Smooth muscle cell (in vitro differentiated cells): Measurements from ENCODE around the gene CELSR1. TPM values are rescaled to one million over a fixed set of nuclear protein-coding genes. Genes with fewer than 3 reads are reported as not detected.

ENCODE experiments used
- DNase-seq: peaks from one replicate; lab custom pipeline; 2025; ENCODE audit not compliant: unreplicated experiment; lab: John Stamatoyannopoulos, UW
- H2AFZ ChIP-seq: fragments of 200-600 bp; sonication (generic); 2 replicates; pipeline ENCODE4 v1.6.0; 2016; ENCODE audit warnings: antibody characterized with exemption, low read depth, mild to moderate bottlenecking
- H3F3A ChIP-seq: fragments of 200-600 bp; sonication (generic); 2 replicates; pipeline ENCODE4 v1.6.0; 2017; ENCODE audit warnings: antibody characterized with exemption, low read depth
- H3K27ac ChIP-seq: fragments of 200-600 bp; sonication (generic); 2 replicates; pipeline ENCODE4 v1.5.1; 2016; ENCODE audit warnings: low read depth, mild to moderate bottlenecking
- H3K27me3 ChIP-seq: fragments of 200-600 bp; sonication (generic); 2 replicates; pipeline ENCODE4 v1.6.1; 2016; ENCODE audit warnings: low read depth, mild to moderate bottlenecking
- H3K36me3 ChIP-seq: fragments of 200-600 bp; sonication (generic); 2 replicates; pipeline ENCODE4 v1.5.1; 2016; ENCODE audit warnings: low read depth
- H3K4me1 ChIP-seq: fragments of 200-600 bp; sonication (generic); 2 replicates; pipeline ENCODE4 v1.5.1; 2016; ENCODE audit warnings: low read depth
- H3K4me2 ChIP-seq: fragments of 200-600 bp; sonication (generic); 2 replicates; pipeline ENCODE4 v1.6.0; 2016; ENCODE audit warnings: mild to moderate bottlenecking
- H3K4me3 ChIP-seq: fragments of 200-600 bp; sonication (generic); 2 replicates; pipeline ENCODE4 v1.5.1; 2016; ENCODE audit warnings: mild to moderate bottlenecking
- H3K79me2 ChIP-seq: fragments of 200-600 bp; sonication (generic); 2 replicates; pipeline ENCODE4 v1.6.0; 2016; ENCODE audit warnings: low read depth, mild to moderate bottlenecking
- H3K9ac ChIP-seq: fragments of 200-600 bp; sonication (generic); 2 replicates; pipeline ENCODE4 v1.6.0; 2016; ENCODE audit warnings: low read depth
- H3K9me3 ChIP-seq: fragments of 200-600 bp; sonication (generic); replicated peaks from 2 replicates; pipeline ENCODE4 v1.5.1; 2016; ENCODE audit warnings: low read depth
- H4K20me1 ChIP-seq: fragments of 200-600 bp; sonication (generic); 2 replicates; pipeline ENCODE4 v1.6.0; 2016; ENCODE audit warnings: low read depth
- WGBS: methylation state at CpG from one replicate; pipeline ENCODE4 v1.1.7; 2016; ENCODE audit warnings: low lambda C conversion rate; 5-methylcytosine and 5-hydroxymethylcytosine counted together
- polyA plus RNA-seq: library from polyadenylated mRNA; unstranded; fragments of >200 nt; fragmentation: Nextera tagmentation; extraction: Ambion mirVana; gene quantifications from 2 replicates; pipeline ENCODE4 v1.2.1, GENCODE V29; 2016
- total RNA-seq: library from RNA; depleted of rRNA; stranded (reverse); fragments of >200 nt; gene quantifications from 2 replicates; pipeline ENCODE4 v1.2.3, GENCODE V29; 2014
- TF ChIP-seq, protein P1 (sequence below): fragments of 200-600 bp; sonication (generic); IDR thresholded peaks from 2 replicates; pipeline ENCODE4 v1.5.1; 2017; ENCODE audit warnings: borderline replicate concordance, mild to moderate bottlenecking, antibody characterized with exemption; ENCODE audit not compliant: insufficient read depth, poor library complexity, severe bottlenecking

Gene CELSR1
- total and polyA plus RNA-seq, 2 experiments from 2014 or later, result 3.6 to 15.2 TPM

DNA sequence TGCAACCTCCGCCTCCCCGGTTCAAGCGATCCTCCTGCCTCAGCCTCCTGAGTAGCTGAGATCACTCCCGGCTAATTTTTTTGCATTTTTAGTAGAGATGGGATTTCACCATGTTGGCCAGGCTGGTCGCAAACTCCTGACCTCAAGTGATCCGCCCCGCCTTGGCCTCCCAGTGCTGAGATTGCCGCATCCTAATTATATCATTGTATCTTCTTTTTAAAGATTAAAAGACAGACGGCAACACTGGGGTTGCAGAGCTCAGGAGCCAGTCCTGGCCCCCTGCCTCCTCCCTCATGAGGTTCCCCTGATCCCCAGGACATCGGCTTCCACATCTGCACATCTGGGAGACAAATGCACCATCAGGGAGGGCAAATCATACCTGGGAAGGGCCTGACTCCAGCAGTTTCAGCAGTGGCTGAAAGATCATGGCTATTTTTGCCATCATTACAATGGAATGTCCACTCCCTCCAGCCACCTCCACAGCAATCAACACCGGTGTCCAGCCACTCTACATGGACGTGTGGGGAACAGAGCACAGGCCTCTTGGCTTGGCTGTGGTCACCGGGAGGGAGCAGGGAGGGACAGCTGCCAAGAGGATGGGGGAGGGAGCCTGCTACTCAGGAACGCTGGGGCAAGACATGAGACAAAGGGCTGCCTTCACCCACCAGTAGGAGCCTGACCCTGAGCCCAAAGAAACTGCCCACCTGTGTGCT lies 9.2 kb upstream of the CELSR1 start:
- Histone ChIP-seq H3K27ac (peak overlapping the region; percentile 92), H3K4me3 (no peak overlapping the region), H2AFZ (no peak overlapping the region), H4K20me1 (peaks cover 4% of the 10 kb centered on the region), H3K4me1 (peaks cover 14% of the 10 kb centered on the region), H3K4me2 (peak overlapping the region; percentile 66), H3K9ac (no peak overlapping the region), H3F3A (peaks cover 27% of the 10 kb centered on the region), H3K36me3 (no peaks in the 10 kb centered on the region), H3K27me3 (no peaks in the 10 kb centered on the region), H3K79me2 (no peaks in the 10 kb centered on the region), H3K9me3 (no peaks in the 10 kb centered on the region)
- 67% methylated on average over 14 of the region's 14 CpGs for WGBS
- no peak for DNase-seq
- TF ChIP-seq, protein P1, sequence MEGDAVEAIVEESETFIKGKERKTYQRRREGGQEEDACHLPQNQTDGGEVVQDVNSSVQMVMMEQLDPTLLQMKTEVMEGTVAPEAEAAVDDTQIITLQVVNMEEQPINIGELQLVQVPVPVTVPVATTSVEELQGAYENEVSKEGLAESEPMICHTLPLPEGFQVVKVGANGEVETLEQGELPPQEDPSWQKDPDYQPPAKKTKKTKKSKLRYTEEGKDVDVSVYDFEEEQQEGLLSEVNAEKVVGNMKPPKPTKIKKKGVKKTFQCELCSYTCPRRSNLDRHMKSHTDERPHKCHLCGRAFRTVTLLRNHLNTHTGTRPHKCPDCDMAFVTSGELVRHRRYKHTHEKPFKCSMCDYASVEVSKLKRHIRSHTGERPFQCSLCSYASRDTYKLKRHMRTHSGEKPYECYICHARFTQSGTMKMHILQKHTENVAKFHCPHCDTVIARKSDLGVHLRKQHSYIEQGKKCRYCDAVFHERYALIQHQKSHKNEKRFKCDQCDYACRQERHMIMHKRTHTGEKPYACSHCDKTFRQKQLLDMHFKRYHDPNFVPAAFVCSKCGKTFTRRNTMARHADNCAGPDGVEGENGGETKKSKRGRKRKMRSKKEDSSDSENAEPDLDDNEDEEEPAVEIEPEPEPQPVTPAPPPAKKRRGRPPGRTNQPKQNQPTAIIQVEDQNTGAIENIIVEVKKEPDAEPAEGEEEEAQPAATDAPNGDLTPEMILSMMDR, result no peak

DNA sequence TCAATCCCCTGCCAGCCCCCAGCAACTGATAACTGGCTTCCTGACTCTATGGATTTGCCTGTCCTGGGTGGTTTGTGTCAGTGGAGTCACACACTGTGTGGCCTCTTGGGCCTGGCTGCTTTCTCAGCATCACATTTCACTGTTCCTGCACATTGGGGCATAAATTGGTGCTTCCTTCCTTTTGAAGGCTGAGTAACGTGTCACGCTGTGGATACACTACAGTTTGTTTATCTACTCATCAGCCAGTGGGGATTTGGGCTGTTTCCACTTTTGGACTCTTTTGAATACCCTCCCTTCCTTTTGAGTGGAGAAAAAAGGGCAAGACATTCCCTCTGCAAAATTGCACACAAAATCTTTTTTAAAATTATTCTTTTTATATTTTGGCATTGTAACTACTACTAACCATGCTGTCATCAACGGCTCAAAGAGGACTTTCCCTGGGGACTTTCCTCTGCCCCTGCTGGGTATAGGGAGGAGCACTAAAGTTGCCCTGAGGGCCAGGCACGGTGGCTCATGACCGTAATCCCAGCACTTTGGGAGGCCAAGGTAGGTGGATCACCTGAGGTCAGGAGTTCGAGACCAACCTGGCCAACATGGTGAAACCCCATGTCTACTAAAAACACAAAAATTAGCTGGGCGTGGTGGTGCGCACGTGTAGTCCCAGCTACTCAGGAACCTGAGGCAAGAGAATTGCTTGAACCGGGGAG lies 7.8 kb upstream of the CELSR1 start:
- no peak overlapping the region for H3K4me3 ChIP-seq
- no peaks in the 10 kb centered on the region for H3K9me3 ChIP-seq
- H3K36me3 ChIP-seq, result no peaks in the 10 kb centered on the region
- 65% methylated on average over 10 of the region's 10 CpGs for WGBS
- H3K4me2 ChIP-seq, result no peak overlapping the region
- TF ChIP-seq, protein P1, result no peak
- peaks cover 27% of the 10 kb centered on the region for H3F3A ChIP-seq
- no peak overlapping the region for H3K27ac ChIP-seq
- no peak for DNase-seq
- H3K27me3 ChIP-seq, result no peaks in the 10 kb centered on the region
- peaks cover 4% of the 10 kb centered on the region for H4K20me1 ChIP-seq
- H3K4me1 ChIP-seq, result peaks cover 14% of the 10 kb centered on the region
- no peaks in the 10 kb centered on the region for H3K79me2 ChIP-seq
- no peak overlapping the region for H2AFZ ChIP-seq
- H3K9ac ChIP-seq, result no peak overlapping the region

DNA sequence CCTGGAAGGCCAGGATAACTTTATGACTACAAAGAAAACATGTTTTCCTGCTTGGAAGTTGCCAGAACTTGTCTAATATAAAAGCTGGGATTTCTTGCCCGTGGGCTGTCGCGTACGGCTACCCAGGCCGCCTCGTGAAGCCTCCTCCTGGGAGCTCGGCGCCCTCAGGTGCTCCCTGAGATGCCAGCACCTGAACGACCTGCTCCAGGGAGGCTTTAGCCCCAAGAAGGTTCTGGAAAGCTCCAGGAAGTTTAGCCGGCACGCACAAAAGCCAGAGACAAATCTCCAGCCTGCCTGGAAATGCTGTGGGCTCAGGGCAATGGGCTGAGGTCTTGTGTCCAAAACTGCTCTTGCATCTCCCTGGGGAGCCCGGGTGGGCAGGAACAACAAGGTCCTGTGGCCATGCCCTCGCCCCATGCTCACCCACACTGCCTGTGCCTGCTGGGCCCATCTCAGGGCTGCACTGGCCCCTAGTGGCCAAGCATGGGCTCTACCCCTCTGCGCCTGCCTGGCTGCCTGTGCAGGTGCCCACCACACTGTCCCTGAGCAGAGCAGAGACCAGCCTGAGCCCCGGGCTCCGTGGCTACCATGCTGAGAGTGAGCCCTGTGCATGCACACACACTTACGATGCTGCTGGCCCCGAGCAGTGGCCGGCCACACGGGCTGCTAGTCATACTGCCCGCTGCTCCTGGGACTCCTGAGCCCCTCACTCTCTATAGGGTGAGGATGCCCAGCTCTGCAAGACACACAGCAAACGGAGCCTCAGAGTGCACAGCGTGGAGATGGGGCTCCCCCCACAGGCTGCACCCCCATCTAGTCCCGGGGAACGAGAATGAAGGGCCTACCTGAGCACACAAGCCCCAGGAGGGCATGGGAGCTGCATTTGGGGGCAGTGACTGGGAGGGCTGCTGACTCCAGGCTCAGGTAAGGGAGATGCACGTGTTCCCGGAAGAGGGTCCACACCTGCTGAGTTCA lies 4.9 kb upstream of the CELSR1 start:
- 45% methylated on average over 27 of the region's 27 CpGs for WGBS
- H3K9ac ChIP-seq, result no peak overlapping the region
- no peak overlapping the region for H2AFZ ChIP-seq
- H3K4me2 ChIP-seq, result no peak overlapping the region
- H3K4me3 ChIP-seq, result no peak overlapping the region
- H3F3A ChIP-seq, result peaks cover 16% of the 10 kb centered on the region
- peaks cover 4% of the 10 kb centered on the region for H3K27me3 ChIP-seq
- peak; percentile 29 for DNase-seq
- H3K9me3 ChIP-seq, result no peaks in the 10 kb centered on the region
- H3K4me1 ChIP-seq, result peaks cover 17% of the 10 kb centered on the region
- no peaks in the 10 kb centered on the region for H3K79me2 ChIP-seq
- H3K27ac ChIP-seq, result no peak overlapping the region
- H3K36me3 ChIP-seq, result no peaks in the 10 kb centered on the region
- TF ChIP-seq, protein P1, result peak; percentile 87
- peaks cover 4% of the 10 kb centered on the region for H4K20me1 ChIP-seq
